HL-60/S4 treated with retinoic acid at 250 ng/mL for 4 days and 3 days (cell line): ENCODE measurements around the gene ZMYND12.

ENCODE experiments used
- in situ Hi-C: fragments of 300-500 bp; cut with MboI; formaldehyde crosslinking; loops from 2 replicates; pipeline ENCODE4 v1.7.0; 2022; ENCODE audit warnings: low sequenced_read_pairs

Gene ZMYND12

GRCh38 chr1:42392967-42393848 lies 62.6 kb downstream of the ZMYND12 start:
- in situ Hi-C loops: no loop called here

- in situ Hi-C loops: no loop called here
Measured at GRCh38 chr1:42392255-42392654, 63.6 kb downstream of the ZMYND12 start.

- in situ Hi-C loops: no loop called here
Measured at GRCh38 chr1:42386051-42386450, 69.8 kb downstream of the ZMYND12 start.

- in situ Hi-C loops: no loop called here
Measured at GRCh38 chr1:42385283-42385682, 70.5 kb downstream of the ZMYND12 start.

- in situ Hi-C loops: no loop called here
Measured at GRCh38 chr1:42381280-42381673, 74.5 kb downstream of the ZMYND12 start.

GRCh38 chr1:42380586-42381279 lies 75.1 kb downstream of the ZMYND12 start, which contains the start of gene RIMKLA:
Gene RIMKLA (plus strand): TSS chr1:42380792. CDS start chr1:42380935, 143 bp downstream.
- in situ Hi-C loops: no loop called here
